Right lobe of liver (tissue), 4 donors: Measurements from ENCODE around the gene POMC.

Experiments
- POLR2A ChIP-seq: fragments of 450-650 bp; IDR thresholded peaks from one replicate; pipeline ENCODE4 v1.6.1; 2017; ENCODE audit warnings: antibody characterized with exemption, mild to moderate bottlenecking
- TF ChIP-seq, protein P1 (sequence below), 4 donors: fragments of 200-600 bp in 3 of 4; fragments of 450-650 bp in 1 of 4; IDR thresholded peaks; one replicate each; pipeline versions ENCODE4 v1.5.1 to v1.8.0; 2016 to 2022; ENCODE audit warnings: antibody characterized with exemption in 4 of 4, mild to moderate bottlenecking in 2 of 4
- donor health status: DM: no; HTN: no; CAD: no.
- donor health status: DM: no; HTN: no; CAD: no.
- donor health status: DM: no; HTN: yes; CAD: no.

DNA sequence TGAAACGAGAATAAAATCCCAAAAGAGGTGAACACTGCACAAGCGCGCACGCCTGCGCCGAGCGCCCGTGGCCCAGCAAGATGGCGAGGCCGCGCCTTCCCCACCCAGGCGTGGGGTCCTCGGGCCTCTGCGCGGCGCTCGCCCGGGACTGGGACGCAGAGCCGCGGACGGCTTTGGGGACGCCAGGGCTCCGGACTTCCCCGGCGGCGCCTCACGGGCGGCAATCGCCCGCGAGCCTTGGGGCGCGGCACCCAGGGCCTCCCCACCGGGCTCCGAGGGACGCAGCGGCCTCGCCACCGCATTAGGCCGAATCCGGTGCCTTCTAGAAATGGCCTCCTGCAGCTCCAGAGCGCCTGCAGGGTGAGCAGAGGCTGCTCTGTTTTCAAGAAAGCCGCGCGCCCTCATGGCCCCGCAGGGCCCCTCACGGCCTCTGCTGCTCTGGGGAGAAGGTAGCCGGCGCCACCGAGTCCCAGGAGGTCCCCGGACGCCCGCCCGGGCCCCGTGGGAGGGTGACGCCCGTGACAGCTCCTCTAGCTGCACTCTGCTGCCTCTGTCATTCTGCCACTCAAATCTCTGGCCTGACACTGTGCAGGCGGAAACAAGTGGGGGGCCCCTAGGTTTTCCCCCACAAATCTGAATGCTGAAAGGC lies 35.9 kb upstream of the POMC start:
- no peak for TF ChIP-seq POLR2A
- TF ChIP-seq, protein P1, sequence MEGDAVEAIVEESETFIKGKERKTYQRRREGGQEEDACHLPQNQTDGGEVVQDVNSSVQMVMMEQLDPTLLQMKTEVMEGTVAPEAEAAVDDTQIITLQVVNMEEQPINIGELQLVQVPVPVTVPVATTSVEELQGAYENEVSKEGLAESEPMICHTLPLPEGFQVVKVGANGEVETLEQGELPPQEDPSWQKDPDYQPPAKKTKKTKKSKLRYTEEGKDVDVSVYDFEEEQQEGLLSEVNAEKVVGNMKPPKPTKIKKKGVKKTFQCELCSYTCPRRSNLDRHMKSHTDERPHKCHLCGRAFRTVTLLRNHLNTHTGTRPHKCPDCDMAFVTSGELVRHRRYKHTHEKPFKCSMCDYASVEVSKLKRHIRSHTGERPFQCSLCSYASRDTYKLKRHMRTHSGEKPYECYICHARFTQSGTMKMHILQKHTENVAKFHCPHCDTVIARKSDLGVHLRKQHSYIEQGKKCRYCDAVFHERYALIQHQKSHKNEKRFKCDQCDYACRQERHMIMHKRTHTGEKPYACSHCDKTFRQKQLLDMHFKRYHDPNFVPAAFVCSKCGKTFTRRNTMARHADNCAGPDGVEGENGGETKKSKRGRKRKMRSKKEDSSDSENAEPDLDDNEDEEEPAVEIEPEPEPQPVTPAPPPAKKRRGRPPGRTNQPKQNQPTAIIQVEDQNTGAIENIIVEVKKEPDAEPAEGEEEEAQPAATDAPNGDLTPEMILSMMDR (IDR thresholded peaks at IDR 0.05) = no peak
